ENCODE data around the gene PTPN7.
"Not testable (repeated sequence)": the region's sequence is repeated elsewhere in the genome, so short reads cannot be mapped to it uniquely, and the experiment has no call there.

PTPN7 gene

GRCh38 chr1:202112859-202113689, 47.3 kb downstream of the PTPN7 start:
- no peak for TF ChIP-seq MYC (IDR thresholded peaks at IDR 0.05; ENCODE audit: low read depth, low read length)
- TF ChIP-seq CTCF (IDR thresholded peaks at IDR 0.05; ENCODE audit: low read depth, low read length), result no peak
- TF ChIP-seq POLR2A (IDR thresholded peaks at IDR 0.05; ENCODE audit: extremely low read depth, insufficient read length), result no peak
- DNase-seq (ENCODE audit: low read depth), result no peak
- no peak overlapping the region for H3K4me3 ChIP-seq (ENCODE audit: low read depth, low read length)

GRCh38 chr1:202111589-202111988, 48.8 kb downstream of the PTPN7 start:
- H3K4me3 ChIP-seq (ENCODE audit: low read depth, low read length); DNase-seq (ENCODE audit: low read depth): not testable (repeated sequence)

- no peak for DNase-seq (ENCODE audit: low read depth)
- no peak for TF ChIP-seq MYC (IDR thresholded peaks at IDR 0.05; ENCODE audit: low read depth, low read length)
- no peak for TF ChIP-seq POLR2A (IDR thresholded peaks at IDR 0.05; ENCODE audit: extremely low read depth, insufficient read length)
- TF ChIP-seq CTCF (IDR thresholded peaks at IDR 0.05; ENCODE audit: low read depth, low read length), result no peak
- no peak for TF ChIP-seq MAX (IDR thresholded peaks at IDR 0.05; ENCODE audit: low read depth, low read length)
- no peak overlapping the region for H3K4me3 ChIP-seq (ENCODE audit: low read depth, low read length)
Observed at GRCh38 chr1:202110977-202111376, 49.4 kb downstream of the PTPN7 start.

- TF ChIP-seq POLR2A (IDR thresholded peaks at IDR 0.05; ENCODE audit: extremely low read depth, insufficient read length) (no peak), MAX (IDR thresholded peaks at IDR 0.05; ENCODE audit: low read depth, low read length) (no peak)
- H3K4me3 ChIP-seq (ENCODE audit: low read depth, low read length), result no peak overlapping the region
- DNase-seq (ENCODE audit: low read depth), result no peak
Observed at GRCh38 chr1:202107801-202108731, 52.3 kb downstream of the PTPN7 start.

GRCh38 chr1:202107321-202107761, 53.1 kb downstream of the PTPN7 start:
- DNase-seq (ENCODE audit: low read depth), result no peak
- H3K4me3 ChIP-seq (ENCODE audit: low read depth, low read length), result no peak overlapping the region
- TF ChIP-seq MYC (IDR thresholded peaks at IDR 0.05; ENCODE audit: low read depth, low read length) (no peak), POLR2A (IDR thresholded peaks at IDR 0.05; ENCODE audit: extremely low read depth, insufficient read length) (no peak), CTCF (IDR thresholded peaks at IDR 0.05; ENCODE audit: low read depth, low read length) (no peak), MAX (IDR thresholded peaks at IDR 0.05; ENCODE audit: low read depth, low read length) (no peak)

GRCh38 chr1:202106340-202107254, 53.8 kb downstream of the PTPN7 start:
- no peak overlapping the region for H3K4me3 ChIP-seq (ENCODE audit: low read depth, low read length)
- TF ChIP-seq CTCF (IDR thresholded peaks at IDR 0.05; ENCODE audit: low read depth, low read length) (no peak), MYC (IDR thresholded peaks at IDR 0.05; ENCODE audit: low read depth, low read length) (no peak), MAX (IDR thresholded peaks at IDR 0.05; ENCODE audit: low read depth, low read length) (no peak), POLR2A (IDR thresholded peaks at IDR 0.05; ENCODE audit: extremely low read depth, insufficient read length) (no peak)
- no peak for DNase-seq (ENCODE audit: low read depth)
